Mononuclear cell (primary cell): ENCODE measurements around the gene FOXD1. TPM values are rescaled to one million over a fixed set of nuclear protein-coding genes. Genes with fewer than 3 reads are reported as not detected.

Experiments
- H3K27me3 ChIP-seq: 2 replicates; pipeline ENCODE4 v1.6.0; 2011; ENCODE audit warnings: low read length, control low read depth; ENCODE audit not compliant: insufficient read depth
- H3K4me1 ChIP-seq: 2 replicates; pipeline ENCODE4 v1.5.1; 2011; ENCODE audit warnings: mild to moderate bottlenecking, low read length, control low read depth; ENCODE audit not compliant: insufficient read depth
- H3K4me3 ChIP-seq: 2 replicates; pipeline ENCODE4 v1.5.1; 2011; ENCODE audit warnings: mild to moderate bottlenecking, low read length, moderate library complexity
- H3K9me3 ChIP-seq: 2 replicates; pipeline ENCODE4 v1.5.1; 2011; ENCODE audit warnings: low read depth, mild to moderate bottlenecking, control low read depth, low read length
- total RNA-seq: library from RNA; depleted of rRNA; stranded (reverse); fragments of >200 nt; gene quantifications from one replicate; pipeline ENCODE4 v1.2.3, GENCODE V29; 2012

FOXD1 gene
- total RNA-seq, 1 donor, result 0.10 TPM

DNA sequence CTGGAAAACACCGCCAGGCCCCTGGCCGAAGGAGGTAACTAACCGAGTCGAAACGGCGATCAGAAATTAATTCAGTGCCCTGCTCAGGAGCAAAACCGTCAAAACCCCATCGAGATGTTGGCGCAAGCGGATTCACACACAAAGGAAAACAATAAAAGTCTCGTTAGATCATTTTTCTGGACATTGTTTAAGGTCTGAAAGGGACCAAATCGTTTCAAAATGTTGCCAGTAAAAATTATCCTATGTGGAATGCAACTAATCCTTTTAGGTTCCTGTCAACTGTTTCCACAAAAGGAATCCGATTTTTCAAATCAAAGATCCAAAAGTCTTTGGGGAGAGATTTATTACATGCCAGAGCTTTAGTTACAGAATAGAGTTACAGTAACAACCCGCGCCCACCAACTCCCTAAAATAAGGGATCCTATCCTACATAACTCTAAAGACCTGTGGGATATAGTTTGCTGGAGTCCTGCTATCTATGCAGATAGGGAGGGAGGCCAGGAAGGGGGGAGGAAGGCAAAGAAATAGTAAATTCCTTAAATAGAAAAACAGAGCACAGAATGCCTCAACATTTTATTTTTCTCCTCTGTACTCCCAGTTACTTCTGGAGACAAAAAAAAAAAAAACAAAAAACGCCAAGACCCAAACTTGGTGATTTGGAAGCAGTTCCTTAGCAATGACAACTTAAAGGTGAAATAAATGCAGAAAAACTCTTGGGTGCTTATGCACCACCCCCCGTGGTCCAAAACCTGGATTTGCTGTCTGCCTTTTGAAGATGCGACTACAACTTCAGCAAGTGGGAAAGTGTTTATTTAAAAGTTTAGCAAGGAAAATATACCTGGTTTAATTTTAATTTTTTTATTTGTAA, 10.6 kb downstream of the FOXD1 start:
- Histone ChIP-seq H3K4me1 (peaks cover 21% of the 10 kb centered on the region), H3K9me3 (no peaks in the 10 kb centered on the region), H3K4me3 (no peak overlapping the region), H3K27me3 (peaks cover 99% of the 10 kb centered on the region)

DNA sequence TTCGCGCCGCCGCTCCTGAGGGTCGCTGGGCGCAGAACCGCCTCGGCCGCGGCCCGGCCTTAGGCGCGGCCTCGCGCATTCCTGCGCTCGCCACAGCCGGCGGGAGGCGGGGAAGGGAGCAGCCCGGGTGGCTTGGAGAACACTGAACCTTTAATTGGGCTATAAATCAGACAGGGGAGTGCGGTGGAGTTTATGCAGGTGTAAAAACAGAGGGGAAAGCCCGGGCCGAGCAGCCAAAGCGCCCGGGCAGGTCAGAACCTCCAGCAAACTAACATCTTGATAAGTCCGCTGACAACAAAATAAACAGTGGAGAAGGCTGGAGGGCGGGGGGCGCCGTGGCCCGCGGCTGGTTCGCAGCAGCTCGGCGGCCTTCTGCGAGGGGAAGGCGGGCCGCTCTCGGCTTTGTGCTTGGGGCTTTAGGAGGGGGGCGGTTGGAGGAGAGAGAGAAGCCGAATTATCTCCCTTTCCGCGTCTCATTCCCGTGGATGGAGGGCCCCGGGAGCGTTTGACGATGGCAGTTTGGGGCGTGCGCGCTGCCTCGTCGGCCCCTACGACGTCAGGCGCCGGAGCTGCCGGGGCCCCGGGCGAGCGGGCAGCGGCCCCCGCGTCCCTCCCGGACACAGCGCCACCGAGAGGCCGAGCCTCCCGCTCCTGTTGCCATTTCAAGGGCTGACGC, 11.3 kb downstream of the FOXD1 start:
- Histone ChIP-seq H3K27me3 (peaks cover 97% of the 10 kb centered on the region), H3K4me1 (peaks cover 21% of the 10 kb centered on the region), H3K9me3 (no peaks in the 10 kb centered on the region), H3K4me3 (no peak overlapping the region)

DNA sequence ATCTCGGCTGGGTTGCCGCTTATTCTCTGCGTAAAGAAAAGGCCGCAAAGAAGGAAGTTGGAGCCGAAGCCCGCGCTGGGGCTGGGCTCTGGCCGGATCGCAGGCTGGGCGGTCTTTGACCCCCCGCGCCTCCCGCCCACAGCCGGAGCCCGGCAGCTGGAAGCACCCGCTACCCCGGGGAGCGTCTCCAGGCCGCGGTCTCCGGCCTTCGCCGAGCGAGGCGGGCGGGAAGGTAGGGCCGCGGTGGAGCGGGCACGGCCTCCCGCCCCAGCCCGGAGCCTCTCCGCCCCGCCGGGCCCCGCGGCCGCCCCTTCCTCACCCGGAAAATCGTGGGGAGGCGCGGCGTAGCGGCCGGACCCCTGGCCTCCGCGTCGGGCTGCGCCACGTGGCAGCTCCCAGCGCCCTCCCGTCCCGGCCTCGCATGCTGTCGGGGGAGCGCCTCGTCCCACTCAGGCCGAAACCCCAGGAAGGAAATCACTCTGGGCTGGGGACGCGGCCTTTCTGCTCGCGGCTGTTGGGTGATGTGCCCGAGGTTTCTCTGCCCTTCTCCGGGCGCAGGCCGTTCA, 12.0 kb downstream of the FOXD1 start:
- H3K9me3 ChIP-seq, result no peaks in the 10 kb centered on the region
- H3K4me1 ChIP-seq, result peaks cover 21% of the 10 kb centered on the region
- H3K27me3 ChIP-seq, result peaks cover 96% of the 10 kb centered on the region
- no peak overlapping the region for H3K4me3 ChIP-seq

- Histone ChIP-seq H3K4me3 (no peak overlapping the region), H3K4me1 (peaks cover 21% of the 10 kb centered on the region), H3K27me3 (peaks cover 95% of the 10 kb centered on the region), H3K9me3 (no peaks in the 10 kb centered on the region)
Measured at GRCh38 chr5:73435759-73436534, 12.6 kb downstream of the FOXD1 start.

- Histone ChIP-seq H3K9me3 (no peaks in the 10 kb centered on the region), H3K4me3 (no peak overlapping the region), H3K27me3 (peaks cover 91% of the 10 kb centered on the region), H3K4me1 (peaks cover 21% of the 10 kb centered on the region)
Measured at GRCh38 chr5:73434907-73435306, 13.7 kb downstream of the FOXD1 start.

- H3K9me3 ChIP-seq, result no peaks in the 10 kb centered on the region
- H3K27me3 ChIP-seq, result peaks cover 91% of the 10 kb centered on the region
- H3K4me1 ChIP-seq, result peaks cover 21% of the 10 kb centered on the region
Measured at GRCh38 chr5:73434461-73434860, 14.1 kb downstream of the FOXD1 start.

GRCh38 chr5:73433982-73434342, 14.6 kb downstream of the FOXD1 start:
- H3K4me1 ChIP-seq, result peaks cover 21% of the 10 kb centered on the region
- H3K9me3 ChIP-seq, result no peaks in the 10 kb centered on the region
- peaks cover 89% of the 10 kb centered on the region for H3K27me3 ChIP-seq
- H3K4me3 ChIP-seq, result no peak overlapping the region

More at GRCh38 chr5:73434461-73434860, 14.1 kb downstream of the FOXD1 start:
- H3K4me3 ChIP-seq, result no peak overlapping the region

DNA sequence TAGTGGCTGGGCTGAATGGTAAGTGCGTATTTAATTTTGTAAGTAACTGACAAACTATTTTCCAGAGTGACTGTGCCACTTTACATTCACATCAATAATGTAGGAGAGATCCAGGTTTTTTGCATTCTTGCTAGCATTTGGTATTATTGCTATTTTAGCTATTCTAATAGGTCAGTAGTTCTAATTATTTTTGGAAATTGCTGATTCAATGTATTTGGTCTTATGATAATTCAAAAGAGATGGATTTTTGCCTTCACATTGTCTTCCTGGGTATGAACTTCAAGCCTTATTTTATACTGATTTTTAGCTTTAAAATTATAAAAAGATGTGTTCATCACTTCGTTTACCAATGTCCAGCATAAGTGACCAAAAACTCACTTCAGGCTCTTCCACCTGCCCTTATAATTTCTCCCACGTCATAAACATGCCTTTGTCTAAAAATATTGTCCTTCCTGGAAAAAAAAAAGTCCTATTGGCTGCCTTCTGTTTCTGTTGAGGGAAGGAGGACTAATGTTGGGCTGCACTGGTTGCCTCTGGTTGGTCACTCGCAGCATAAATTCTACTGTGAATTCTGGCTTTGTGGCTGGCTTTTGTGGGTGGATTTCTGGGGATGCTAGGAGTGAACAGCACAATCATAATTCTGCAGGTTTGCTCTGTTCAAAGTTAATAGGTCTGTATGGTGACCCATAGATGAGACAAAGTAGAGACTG, 15.2 kb downstream of the FOXD1 start:
- H3K27me3 ChIP-seq, result peaks cover 88% of the 10 kb centered on the region
- no peak overlapping the region for H3K4me3 ChIP-seq
- H3K9me3 ChIP-seq, result no peaks in the 10 kb centered on the region
- H3K4me1 ChIP-seq, result peaks cover 21% of the 10 kb centered on the region

DNA sequence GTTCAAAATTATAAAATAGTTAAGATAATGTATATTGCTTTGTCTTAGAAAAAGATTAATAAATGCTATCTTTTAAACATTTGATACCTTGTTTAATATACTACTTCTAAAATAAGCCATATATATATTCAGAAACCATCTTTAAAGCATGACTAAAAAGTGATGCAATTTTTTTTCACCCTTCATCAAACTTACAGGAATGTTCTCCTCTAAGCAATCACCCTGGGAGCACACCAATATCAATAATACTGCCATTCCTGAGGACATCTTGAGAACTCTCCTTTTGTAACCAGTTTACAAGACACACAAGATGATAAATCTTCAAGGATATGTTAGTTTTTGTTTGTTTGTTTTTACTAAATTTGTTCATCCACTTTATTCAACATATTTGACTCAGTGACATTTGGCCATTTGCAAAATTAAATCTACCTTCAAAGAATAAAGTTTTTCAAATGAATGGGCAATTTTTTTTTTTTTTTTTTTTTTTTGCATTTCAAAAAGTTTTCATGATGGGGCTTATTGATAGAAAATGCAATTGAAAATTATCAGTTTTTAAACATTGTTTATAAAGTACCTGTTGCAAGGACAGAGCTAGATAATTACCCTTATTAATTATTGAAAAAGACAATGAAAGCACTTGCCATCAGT, 17.2 kb downstream of the FOXD1 start:
- Histone ChIP-seq H3K4me1 (peaks cover 4% of the 10 kb centered on the region), H3K27me3 (peaks cover 82% of the 10 kb centered on the region), H3K9me3 (no peaks in the 10 kb centered on the region), H3K4me3 (no peak overlapping the region)

GRCh38 chr5:73426034-73426433, 22.5 kb downstream of the FOXD1 start:
- Histone ChIP-seq H3K27me3 (peaks cover 82% of the 10 kb centered on the region), H3K4me3 (no peak overlapping the region), H3K4me1 (no peaks in the 10 kb centered on the region), H3K9me3 (no peaks in the 10 kb centered on the region)

- Histone ChIP-seq H3K4me3 (no peak overlapping the region), H3K9me3 (no peaks in the 10 kb centered on the region), H3K4me1 (peaks cover 9% of the 10 kb centered on the region), H3K27me3 (peaks cover 88% of the 10 kb centered on the region)
Measured at GRCh38 chr5:73424556-73424977, 24.0 kb downstream of the FOXD1 start.

DNA sequence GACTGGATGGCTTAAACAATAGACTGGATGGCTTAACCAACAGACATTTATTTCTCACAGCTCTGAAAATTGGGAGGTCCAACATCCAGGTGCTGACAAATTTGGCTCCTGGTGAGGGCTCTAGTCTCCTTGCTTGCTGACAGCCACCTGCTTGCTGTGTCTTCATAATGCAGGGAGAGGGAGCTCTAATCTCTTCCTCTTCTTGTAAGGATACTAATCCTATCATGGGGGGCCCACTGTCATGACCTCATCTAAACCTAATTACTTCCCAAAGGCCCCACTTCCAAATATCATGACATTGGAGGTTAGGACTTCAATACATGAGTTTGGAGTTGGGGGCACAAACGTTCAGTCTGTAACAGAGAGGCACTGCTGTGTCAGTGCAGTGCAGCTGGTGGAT, 26.4 kb downstream of the FOXD1 start:
- Histone ChIP-seq H3K4me1 (peaks cover 13% of the 10 kb centered on the region), H3K27me3 (peaks cover 94% of the 10 kb centered on the region), H3K4me3 (no peak overlapping the region), H3K9me3 (no peaks in the 10 kb centered on the region)

DNA sequence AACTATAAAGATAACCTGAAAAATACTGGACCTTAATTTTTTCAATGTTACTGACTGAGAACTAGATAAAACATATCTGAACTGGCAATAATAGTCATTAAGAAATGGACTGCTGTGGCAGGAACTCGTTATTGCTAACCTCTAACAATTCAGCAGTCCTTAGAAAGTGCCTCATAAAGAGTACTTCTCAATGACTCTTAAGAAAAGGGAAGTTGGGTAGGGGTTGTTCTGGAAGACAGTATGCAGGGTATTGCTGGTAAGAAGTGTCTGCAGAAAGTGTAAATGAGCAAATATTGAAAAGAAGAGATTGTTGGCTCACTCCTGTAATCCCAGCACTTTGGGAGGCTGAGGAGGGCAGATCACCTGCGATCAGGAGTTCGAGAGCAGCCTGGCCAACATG, 27.9 kb downstream of the FOXD1 start:
- no peak overlapping the region for H3K4me3 ChIP-seq
- peaks cover 99% of the 10 kb centered on the region for H3K27me3 ChIP-seq
- no peaks in the 10 kb centered on the region for H3K9me3 ChIP-seq
- peaks cover 13% of the 10 kb centered on the region for H3K4me1 ChIP-seq
